IMR-90 (cell line): ENCODE measurements around the gene EVL. TPM values are rescaled to one million over a fixed set of nuclear protein-coding genes. Genes with fewer than 3 reads are reported as not detected.
A peak's percentile ranks its signal among the peaks of the same experiment; 100 is the strongest.

ENCODE experiments used
- ATAC-seq: fragments of 200-7000 bp; cut with Tn5 transposase; 2 replicates; pipeline ENCODE4 v1.9.1; 2020; ENCODE audit warnings: low read depth, mild to moderate bottlenecking, moderate library complexity
- BruUV-seq: library from RNA; stranded (reverse); fragments of 400-500 nt; replicated peaks from 2 replicates; lab custom pipeline; 2021; lab: Mats Ljungman, UMichigan
- CTCF ChIA-PET: fragments of 300-600 bp; formaldehyde crosslinking; extraction: SDS; loops from one replicate; lab custom pipeline; 2021; ENCODE audit warnings: antibody characterized with exemption; lab: Yijun Ruan, JAX
- POLR2A ChIA-PET: fragments of 300-600 bp; sonication (Branson Sonifier 250); formaldehyde crosslinking; loops from one replicate; lab custom pipeline; 2022; ENCODE audit warnings: antibody characterized with exemption; ENCODE audit not compliant: unreplicated experiment; lab: Charles Lee
- DNase-seq: peaks from one replicate; pipeline ENCODE4 v3.0.0; 2013
- H2AFZ ChIP-seq: replicated peaks from 2 replicates; pipeline ENCODE3; 2013; ENCODE audit warnings: low read length, mild to moderate bottlenecking; ENCODE audit not compliant: poor library complexity
- H2AK5ac ChIP-seq: 2 replicates; pipeline ENCODE4 v1.6.1; 2013; ENCODE audit warnings: low read depth, low read length, inconsistent platforms
- H2AK9ac ChIP-seq: replicated peaks from 2 replicates; pipeline ENCODE3; 2013; ENCODE audit warnings: mild to moderate bottlenecking, low read depth, low read length, moderate library complexity; ENCODE audit not compliant: poor library complexity
- H2BK120ac ChIP-seq: 2 replicates; pipeline ENCODE4 v1.6.1; 2013; ENCODE audit warnings: low read depth, low read length, inconsistent platforms
- H2BK15ac ChIP-seq: 3 replicates; pipeline ENCODE4 v1.6.1; 2013; ENCODE audit warnings: low read depth, low read length, inconsistent platforms
- H2BK20ac ChIP-seq: 2 replicates; pipeline ENCODE4 v1.6.1; 2013; ENCODE audit warnings: low read depth, mild to moderate bottlenecking, inconsistent platforms, low read length, moderate library complexity
- H2BK5ac ChIP-seq: 2 replicates; pipeline ENCODE4 v1.6.1; 2013; ENCODE audit warnings: mild to moderate bottlenecking, low read depth, low read length, inconsistent platforms; ENCODE audit not compliant: poor library complexity, severe bottlenecking
- H3K14ac ChIP-seq: replicated peaks from 2 replicates; pipeline ENCODE4 v1.6.1; 2013; ENCODE audit warnings: low read depth, low read length, inconsistent platforms
- H3K18ac ChIP-seq: 2 replicates; pipeline ENCODE4 v1.6.1; 2013; ENCODE audit warnings: low read depth, low read length, control low read depth
- H3K23ac ChIP-seq: 2 replicates; pipeline ENCODE4 v1.6.1; 2013; ENCODE audit warnings: low read depth, low read length, inconsistent platforms
- H3K27ac ChIP-seq: 2 replicates; pipeline ENCODE4 v1.5.1; 2013; ENCODE audit warnings: mild to moderate bottlenecking, control low read depth, low read length; ENCODE audit not compliant: insufficient read depth
- H3K27me3 ChIP-seq: 2 replicates; pipeline ENCODE4 v1.6.1; 2013; ENCODE audit warnings: low read length; ENCODE audit not compliant: control insufficient read depth, insufficient read depth
- H3K36me3 ChIP-seq: 2 replicates; pipeline ENCODE4 v1.6.1; 2013; ENCODE audit warnings: low read length, mixed read lengths; ENCODE audit not compliant: control insufficient read depth, insufficient read depth
- H3K4ac ChIP-seq: 2 replicates; pipeline ENCODE4 v1.6.1; 2013; ENCODE audit warnings: low read depth, low read length, inconsistent platforms
- H3K4me1 ChIP-seq: 2 replicates; pipeline ENCODE4 v1.6.1; 2013; ENCODE audit warnings: low read length, mixed read lengths; ENCODE audit not compliant: control insufficient read depth, insufficient read depth
- H3K4me2 ChIP-seq: 2 replicates; pipeline ENCODE4 v1.6.1; 2013; ENCODE audit warnings: low read depth, mild to moderate bottlenecking, control low read depth, low read length, moderate library complexity
- H3K4me3 ChIP-seq: 2 replicates; pipeline ENCODE4 v1.5.1; 2013; ENCODE audit warnings: low read depth, mild to moderate bottlenecking, control low read depth, low read length, moderate library complexity; ENCODE audit not compliant: insufficient read depth
- H3K56ac ChIP-seq: 2 replicates; pipeline ENCODE4 v1.6.1; 2013; ENCODE audit warnings: low read length, inconsistent platforms; ENCODE audit not compliant: insufficient read depth; ENCODE audit errors: extremely low read depth
- H3K79me1 ChIP-seq, 2 experiments: 2 replicates each; pipeline ENCODE4 v1.6.1; 2013; ENCODE audit warnings: low read length in 2 of 2, inconsistent platforms in 1 of 2, low read depth in 1 of 2
- H3K9ac ChIP-seq: 2 replicates; pipeline ENCODE4 v1.6.1; 2013; ENCODE audit warnings: low read depth, low read length, control low read depth
- H3K9me1 ChIP-seq: 2 replicates; pipeline ENCODE4 v1.6.1; 2013; ENCODE audit warnings: low read length, inconsistent platforms; ENCODE audit not compliant: insufficient read depth
- H3K9me3 ChIP-seq: 2 replicates; pipeline ENCODE4 v1.6.1; 2013; ENCODE audit warnings: low read length; ENCODE audit not compliant: control insufficient read depth, insufficient read depth
- H4K20me1 ChIP-seq: 2 replicates; pipeline ENCODE4 v1.6.1; 2013; ENCODE audit warnings: low read length, inconsistent platforms; ENCODE audit not compliant: insufficient read depth
- H4K5ac ChIP-seq: 2 replicates; pipeline ENCODE4 v1.6.1; 2013; ENCODE audit warnings: mild to moderate bottlenecking, low read depth, low read length, control low read depth
- H4K8ac ChIP-seq, 2 experiments: 2 replicates each; pipeline ENCODE4 v1.6.1; 2013; ENCODE audit warnings: low read depth in 2 of 2, low read length in 2 of 2, control low read depth in 1 of 2, inconsistent platforms in 1 of 2
- H4K91ac ChIP-seq: 2 replicates; pipeline ENCODE4 v1.6.1; 2013; ENCODE audit warnings: low read depth, low read length, inconsistent platforms; ENCODE audit not compliant: insufficient read depth
- MAFK ChIP-seq: IDR thresholded peaks from 2 replicates; pipeline ENCODE4 v1.6.1; 2012; ENCODE audit warnings: low read depth, low read length, improper control_type of control experiment
- WGBS, 2 experiments: methylation state at CpG; one replicate each; pipeline versions ENCODE4 v1.1.5 to v1.1.7; 2013; ENCODE audit warnings: missing lambda C conversion rate in 2 of 2; ENCODE audit not compliant: insufficient read length in 1 of 2; ENCODE audit errors: extremely low coverage in 2 of 2; 5-methylcytosine and 5-hydroxymethylcytosine counted together
- dilution Hi-C: fragments of 300-500 bp; cut with HindIII; formaldehyde crosslinking; loops from one replicate; pipeline ENCODE4 v1.14.3; 2018; ENCODE audit warnings: low sequenced_read_pairs; ENCODE audit not compliant: unreplicated experiment
- in situ Hi-C: fragments of 300-500 bp; cut with MboI; formaldehyde crosslinking; loops from 3 replicates; pipeline ENCODE4 v1.14.3; 2019; ENCODE audit warnings: low sequenced_read_pairs, inconsistent platforms, mixed read lengths
- intact Hi-C: fragments of 100-400 bp; cut with micrococcal nuclease; formaldehyde crosslinking; loops from 2 replicates; pipeline ENCODE4 v1.10.0; 2022
- polyA plus RNA-seq, 3 experiments: library from polyadenylated mRNA; depleted of rRNA; stranded (reverse); fragments of >200 nt; gene quantifications; 2 replicates each; pipeline ENCODE4 v1.2.3, GENCODE V29; 2012; ENCODE audit warnings: low replicate concordance in 1 of 3
- total RNA-seq: library from RNA; depleted of rRNA; stranded (reverse); fragments of >200 nt; gene quantifications from 2 replicates; pipeline ENCODE4 v1.2.3, GENCODE V29; 2012

EVL gene
- total and polyA plus RNA-seq, 2 of the 4 experiments (the other 2 are of a cell fraction), result 7.2 to 36.5 TPM

GRCh38 chr14:100083706-100084105 lies 18.5 kb downstream of the EVL start:
- BruUV-seq, result no TSS peak
- POLR2A ChIA-PET, result no interaction called here
- H2AFZ ChIP-seq, result no peak overlapping the region
- H4K20me1 ChIP-seq, result peaks cover 3% of the 10 kb centered on the region
- H3K4me2 ChIP-seq, result no peak overlapping the region
- no peak overlapping the region for H3K23ac ChIP-seq
- H3K14ac ChIP-seq, result no peak overlapping the region
- no peak overlapping the region for H2BK5ac ChIP-seq
- H3K27ac ChIP-seq, result no peak overlapping the region
- H2AK9ac ChIP-seq, result no peak overlapping the region
- H3K18ac ChIP-seq, result no peak overlapping the region
- no peak overlapping the region for H3K4ac ChIP-seq
- dilution Hi-C loops, result no loop called here
- H3K9me1 ChIP-seq, result 0 out of 2 replicates have a peak, but pooled peaks cover 3% of the 10 kb centered on the region
- no peak overlapping the region for H2BK15ac ChIP-seq
- H4K91ac ChIP-seq, result no peak overlapping the region
- CTCF ChIA-PET, result interaction anchor here (0.9 kb wide), 1 partner anchor 33 kb away, joined by 6 read pairs; no protein-coding TSS in a partner anchor
- no CpG with 5 or more reads among the region's 2 CpGs for WGBS, 2 experiments
- in situ Hi-C loops, result no loop called here
- intact Hi-C loops, result no loop called here
- H3K4me1 ChIP-seq, result peaks cover 5% of the 10 kb centered on the region; the same call in 1 of the 2 replicates
- H3K9ac ChIP-seq, result no peak overlapping the region
- no peak for TF ChIP-seq MAFK
- H3K36me3 ChIP-seq, result peaks cover 4% of the 10 kb centered on the region; the same call in 1 of the 2 replicates
- peak; percentile 88 for DNase-seq
- H4K5ac ChIP-seq, result no peak overlapping the region
- no peak overlapping the region for H4K8ac ChIP-seq
- ATAC-seq, result peak; percentile 70
- H3K27me3 ChIP-seq, result no peaks in the 10 kb centered on the region
- H3K56ac ChIP-seq, result no peak overlapping the region
- no peak overlapping the region for H3K4me3 ChIP-seq
- no peak overlapping the region for H2BK120ac ChIP-seq
- H3K79me1 ChIP-seq, result peaks cover 9 to 15% of the 10 kb centered on the region in 2 experiments; a peak in 2 of 4 replicates
- H3K9me3 ChIP-seq, result no peaks in the 10 kb centered on the region
- no peak overlapping the region for H2AK5ac ChIP-seq
- H2BK20ac ChIP-seq, result no peak overlapping the region
